HepG2 (cell line): ENCODE measurements around the gene NPC2. TPM values are rescaled to one million over a fixed set of nuclear protein-coding genes. Genes with fewer than 3 reads are reported as not detected.
A peak's percentile ranks its signal among the peaks of the same experiment; 100 is the strongest.

Experiments used
- ADNP ChIP-seq: sonication (generic); formaldehyde crosslinking; IDR thresholded peaks from 2 replicates; pipeline ENCODE4 v1.4.0; 2020; ENCODE audit warnings: missing genetic modification reagents
- AKAP8 ChIP-seq: sonication (generic); formaldehyde crosslinking; IDR thresholded peaks from 2 replicates; pipeline ENCODE4 v1.5.1; 2020; ENCODE audit warnings: mild to moderate bottlenecking, missing genetic modification reagents
- FOXO1 ChIP-seq: sonication (generic); formaldehyde crosslinking; IDR thresholded peaks from 2 replicates; pipeline ENCODE4 v1.4.0; 2020; ENCODE audit warnings: missing genetic modification reagents
- GLI4 ChIP-seq: sonication (generic); formaldehyde crosslinking; IDR thresholded peaks from 2 replicates; pipeline ENCODE4 v1.5.1; 2020; ENCODE audit warnings: missing genetic modification reagents, mild to moderate bottlenecking, moderate library complexity, borderline replicate concordance
- JARID2 ChIP-seq: sonication (generic); formaldehyde crosslinking; IDR thresholded peaks from 2 replicates; pipeline ENCODE4 v1.8.1; 2023; ENCODE audit warnings: missing genetic modification reagents, inconsistent platforms; ENCODE audit not compliant: insufficient replicate concordance
- KAT8 ChIP-seq: IDR thresholded peaks from 2 replicates; pipeline ENCODE4 v1.6.1; 2016; ENCODE audit warnings: missing genetic modification reagents, missing compliant biosample characterization
- KDM5B ChIP-seq: sonication (generic); formaldehyde crosslinking; IDR thresholded peaks from 2 replicates; pipeline ENCODE4 v1.4.0; 2020; ENCODE audit warnings: missing genetic modification reagents, mild to moderate bottlenecking, borderline replicate concordance
- NCOA2 ChIP-seq: sonication (generic); formaldehyde crosslinking; IDR thresholded peaks from 2 replicates; pipeline ENCODE4 v1.8.0; 2022; ENCODE audit warnings: inconsistent platforms
- NCOR1 ChIP-seq: fragments of 200-600 bp; sonication (generic); IDR thresholded peaks from 2 replicates; pipeline ENCODE4 v1.7.0; 2017; ENCODE audit warnings: antibody characterized with exemption, low read length, borderline replicate concordance
- POGZ ChIP-seq: sonication (generic); formaldehyde crosslinking; IDR thresholded peaks from 2 replicates; pipeline ENCODE4 v1.4.0; 2020; ENCODE audit warnings: mild to moderate bottlenecking, missing genetic modification reagents
- REPIN1 ChIP-seq: sonication (generic); formaldehyde crosslinking; IDR thresholded peaks from 2 replicates; pipeline ENCODE4 v1.8.0; 2022; ENCODE audit warnings: missing genetic modification reagents, low read depth, mild to moderate bottlenecking, borderline replicate concordance
- SPEN ChIP-seq: sonication (generic); formaldehyde crosslinking; IDR thresholded peaks from 2 replicates; pipeline ENCODE4 v1.5.1; 2020; ENCODE audit warnings: low read depth, mild to moderate bottlenecking, missing genetic modification reagents
- ZMYM3 ChIP-seq: sonication (generic); formaldehyde crosslinking; IDR thresholded peaks from 2 replicates; pipeline ENCODE4 v1.5.1; 2020; ENCODE audit warnings: mild to moderate bottlenecking, missing genetic modification reagents
- ZNF17 ChIP-seq: sonication (generic); formaldehyde crosslinking; IDR thresholded peaks from 2 replicates; pipeline ENCODE4 v1.5.0; 2020; ENCODE audit warnings: mild to moderate bottlenecking, missing genetic modification reagents
- ZNF367 ChIP-seq: sonication (generic); formaldehyde crosslinking; IDR thresholded peaks from 2 replicates; pipeline ENCODE4 v1.4.0; 2020; ENCODE audit warnings: missing genetic modification reagents, borderline replicate concordance
- polyA plus RNA-seq, 8 experiments: library from polyadenylated mRNA; depleted of rRNA in 3 of 8; stranded (reverse) in 7 of 8; unstranded in 1 of 8; fragments of >200 nt; fragmentation: Illumina TruSeq in 4 of 8; extraction: Trizol in 4 of 8; gene quantifications; 2 replicates each; pipeline versions ENCODE4 v1.2.1 to v1.2.3, GENCODE V29; 2011 to 2016; ENCODE audit warnings: low read depth in 4 of 8, missing spikeins in 1 of 8, mixed read lengths in 1 of 8; ENCODE audit not compliant: insufficient read depth in 1 of 8
- total RNA-seq, 5 experiments: library from RNA; depleted of rRNA; stranded (reverse); fragments of >200 nt; fragmentation: Illumina TruSeq; extraction: Trizol; gene quantifications; 2 replicates each; pipeline ENCODE4 v1.2.3, GENCODE V29; 2016; ENCODE audit warnings: low read depth in 1 of 5
- TF ChIP-seq, protein P1 (sequence below): fragments of 450-650 bp; IDR thresholded peaks from 2 replicates; pipeline ENCODE4 v1.6.1; 2016
- TF ChIP-seq, protein P2 (sequence below): fragments of 450-650 bp; IDR thresholded peaks from 2 replicates; pipeline ENCODE4 v1.6.1; 2017; ENCODE audit warnings: mild to moderate bottlenecking
- TF ChIP-seq, protein P3 (sequence below): sonication (generic); formaldehyde crosslinking; conservative IDR thresholded peaks from 2 replicates; pipeline ENCODE4 v1.4.0; 2020; ENCODE audit warnings: missing genetic modification reagents
- TF ChIP-seq, protein P4 (sequence below): sonication (generic); formaldehyde crosslinking; IDR thresholded peaks from 2 replicates; pipeline ENCODE4 v1.8.0; 2022; ENCODE audit warnings: missing genetic modification reagents, low read depth, mild to moderate bottlenecking, borderline replicate concordance
- TF ChIP-seq, protein P5 (sequence below): sonication (generic); formaldehyde crosslinking; IDR thresholded peaks from 2 replicates; pipeline ENCODE4 v1.4.0; 2020; ENCODE audit warnings: missing genetic modification reagents, mild to moderate bottlenecking, borderline replicate concordance

NPC2 gene
- total and polyA plus RNA-seq, 2 of the 13 experiments (the other 11 are each of a cell fraction or from before 2014, with no cell fraction given): 132 to 164 TPM

DNA sequence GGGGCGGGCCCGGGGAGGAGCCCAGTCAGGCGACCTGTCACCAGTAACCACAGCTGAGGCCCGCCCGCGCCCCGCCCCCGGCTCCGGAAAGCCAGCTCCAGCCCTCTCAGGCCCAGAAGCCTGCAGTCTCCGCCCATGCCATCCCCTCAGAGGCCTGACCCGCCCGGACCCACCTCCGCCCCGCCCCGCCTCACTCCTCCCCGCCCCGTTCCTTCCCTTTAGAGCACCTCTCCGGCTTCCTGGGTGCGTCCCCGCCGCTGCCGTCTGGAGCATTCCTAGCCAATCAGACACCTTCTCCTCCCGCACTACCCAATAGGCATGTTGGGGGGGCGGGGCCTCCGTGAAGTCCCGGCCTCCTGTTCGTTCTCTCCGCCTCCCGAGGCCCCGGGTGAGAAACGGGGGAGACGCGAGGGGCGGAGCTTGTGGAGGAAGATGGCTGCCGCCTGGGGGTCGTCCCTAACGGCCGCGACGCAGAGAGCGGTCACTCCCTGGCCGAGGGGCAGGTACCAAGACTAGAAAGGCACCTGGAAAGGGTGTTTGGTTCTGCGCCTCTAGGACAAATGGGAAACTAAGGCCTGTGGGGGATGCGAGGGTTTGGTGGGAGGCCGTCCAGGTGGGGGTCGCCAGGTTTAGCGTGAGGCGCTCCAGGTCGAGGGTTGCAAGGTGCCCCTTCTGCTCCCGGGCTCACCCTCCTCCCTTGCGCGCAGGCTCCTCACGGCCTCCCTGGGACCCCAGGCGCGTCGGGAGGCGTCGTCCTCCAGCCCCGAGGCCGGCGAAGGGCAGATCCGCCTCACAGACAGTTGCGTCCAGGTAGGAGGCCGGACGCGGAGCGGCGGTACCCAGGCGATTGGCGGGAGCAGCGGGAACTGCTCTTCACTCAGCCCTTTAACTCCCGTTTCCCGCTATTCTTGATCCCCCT lies 497 bp upstream of the NPC2 start, which contains the start of gene ISCA2 (continued):
- TF ChIP-seq, protein P1, sequence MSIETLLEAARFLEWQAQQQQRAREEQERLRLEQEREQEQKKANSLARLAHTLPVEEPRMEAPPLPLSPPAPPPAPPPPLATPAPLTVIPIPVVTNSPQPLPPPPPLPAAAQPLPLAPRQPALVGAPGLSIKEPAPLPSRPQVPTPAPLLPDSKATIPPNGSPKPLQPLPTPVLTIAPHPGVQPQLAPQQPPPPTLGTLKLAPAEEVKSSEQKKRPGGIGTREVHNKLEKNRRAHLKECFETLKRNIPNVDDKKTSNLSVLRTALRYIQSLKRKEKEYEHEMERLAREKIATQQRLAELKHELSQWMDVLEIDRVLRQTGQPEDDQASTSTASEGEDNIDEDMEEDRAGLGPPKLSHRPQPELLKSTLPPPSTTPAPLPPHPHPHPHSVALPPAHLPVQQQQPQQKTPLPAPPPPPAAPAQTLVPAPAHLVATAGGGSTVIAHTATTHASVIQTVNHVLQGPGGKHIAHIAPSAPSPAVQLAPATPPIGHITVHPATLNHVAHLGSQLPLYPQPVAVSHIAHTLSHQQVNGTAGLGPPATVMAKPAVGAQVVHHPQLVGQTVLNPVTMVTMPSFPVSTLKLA: no peak
- TF ChIP-seq NCOA2 (CRISPR knock-in tag) (no peak), ADNP (CRISPR knock-in tag) (no peak), ZNF367 (CRISPR knock-in tag) (no peak), ZNF17 (0 out of 2 replicates have a peak, but pooled peaks have one; percentile 59), JARID2 (CRISPR knock-in tag) (no peak), SPEN (CRISPR knock-in tag) (peak; percentile 54), FOXO1 (CRISPR knock-in tag) (no peak), KDM5B (peak; percentile 22; the same call in 1 of the 2 replicates), GLI4 (CRISPR knock-in tag) (no peak; the same call in 1 of the 2 replicates), NCOR1 (no peak), REPIN1 (peak; percentile 38; the same call in 1 of the 2 replicates), ZMYM3 (CRISPR knock-in tag) (no peak), KAT8 (peak; percentile 25; the same call in 1 of the 2 replicates), AKAP8 (CRISPR knock-in tag) (no peak), POGZ (peak; percentile 20; the same call in 1 of the 2 replicates)
- TF ChIP-seq, protein P2, sequence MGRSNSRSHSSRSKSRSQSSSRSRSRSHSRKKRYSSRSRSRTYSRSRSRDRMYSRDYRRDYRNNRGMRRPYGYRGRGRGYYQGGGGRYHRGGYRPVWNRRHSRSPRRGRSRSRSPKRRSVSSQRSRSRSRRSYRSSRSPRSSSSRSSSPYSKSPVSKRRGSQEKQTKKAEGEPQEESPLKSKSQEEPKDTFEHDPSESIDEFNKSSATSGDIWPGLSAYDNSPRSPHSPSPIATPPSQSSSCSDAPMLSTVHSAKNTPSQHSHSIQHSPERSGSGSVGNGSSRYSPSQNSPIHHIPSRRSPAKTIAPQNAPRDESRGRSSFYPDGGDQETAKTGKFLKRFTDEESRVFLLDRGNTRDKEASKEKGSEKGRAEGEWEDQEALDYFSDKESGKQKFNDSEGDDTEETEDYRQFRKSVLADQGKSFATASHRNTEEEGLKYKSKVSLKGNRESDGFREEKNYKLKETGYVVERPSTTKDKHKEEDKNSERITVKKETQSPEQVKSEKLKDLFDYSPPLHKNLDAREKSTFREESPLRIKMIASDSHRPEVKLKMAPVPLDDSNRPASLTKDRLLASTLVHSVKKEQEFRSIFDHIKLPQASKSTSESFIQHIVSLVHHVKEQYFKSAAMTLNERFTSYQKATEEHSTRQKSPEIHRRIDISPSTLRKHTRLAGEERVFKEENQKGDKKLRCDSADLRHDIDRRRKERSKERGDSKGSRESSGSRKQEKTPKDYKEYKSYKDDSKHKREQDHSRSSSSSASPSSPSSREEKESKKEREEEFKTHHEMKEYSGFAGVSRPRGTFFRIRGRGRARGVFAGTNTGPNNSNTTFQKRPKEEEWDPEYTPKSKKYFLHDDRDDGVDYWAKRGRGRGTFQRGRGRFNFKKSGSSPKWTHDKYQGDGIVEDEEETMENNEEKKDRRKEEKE: no peak
- TF ChIP-seq, protein P3, sequence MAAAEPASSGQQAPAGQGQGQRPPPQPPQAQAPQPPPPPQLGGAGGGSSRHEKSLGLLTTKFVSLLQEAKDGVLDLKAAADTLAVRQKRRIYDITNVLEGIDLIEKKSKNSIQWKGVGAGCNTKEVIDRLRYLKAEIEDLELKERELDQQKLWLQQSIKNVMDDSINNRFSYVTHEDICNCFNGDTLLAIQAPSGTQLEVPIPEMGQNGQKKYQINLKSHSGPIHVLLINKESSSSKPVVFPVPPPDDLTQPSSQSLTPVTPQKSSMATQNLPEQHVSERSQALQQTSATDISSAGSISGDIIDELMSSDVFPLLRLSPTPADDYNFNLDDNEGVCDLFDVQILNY (CRISPR knock-in tag): no peak
- TF ChIP-seq, protein P4, sequence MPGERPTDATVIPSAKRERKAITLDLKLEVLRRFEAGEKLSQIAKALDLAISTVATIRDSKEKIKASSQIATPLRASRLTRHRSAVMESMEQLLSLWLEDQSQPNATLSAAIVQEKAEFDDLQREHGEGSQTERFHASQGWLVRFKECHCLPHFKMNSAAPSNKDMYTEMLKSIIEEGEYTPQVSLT: no peak
- TF ChIP-seq, protein P5, sequence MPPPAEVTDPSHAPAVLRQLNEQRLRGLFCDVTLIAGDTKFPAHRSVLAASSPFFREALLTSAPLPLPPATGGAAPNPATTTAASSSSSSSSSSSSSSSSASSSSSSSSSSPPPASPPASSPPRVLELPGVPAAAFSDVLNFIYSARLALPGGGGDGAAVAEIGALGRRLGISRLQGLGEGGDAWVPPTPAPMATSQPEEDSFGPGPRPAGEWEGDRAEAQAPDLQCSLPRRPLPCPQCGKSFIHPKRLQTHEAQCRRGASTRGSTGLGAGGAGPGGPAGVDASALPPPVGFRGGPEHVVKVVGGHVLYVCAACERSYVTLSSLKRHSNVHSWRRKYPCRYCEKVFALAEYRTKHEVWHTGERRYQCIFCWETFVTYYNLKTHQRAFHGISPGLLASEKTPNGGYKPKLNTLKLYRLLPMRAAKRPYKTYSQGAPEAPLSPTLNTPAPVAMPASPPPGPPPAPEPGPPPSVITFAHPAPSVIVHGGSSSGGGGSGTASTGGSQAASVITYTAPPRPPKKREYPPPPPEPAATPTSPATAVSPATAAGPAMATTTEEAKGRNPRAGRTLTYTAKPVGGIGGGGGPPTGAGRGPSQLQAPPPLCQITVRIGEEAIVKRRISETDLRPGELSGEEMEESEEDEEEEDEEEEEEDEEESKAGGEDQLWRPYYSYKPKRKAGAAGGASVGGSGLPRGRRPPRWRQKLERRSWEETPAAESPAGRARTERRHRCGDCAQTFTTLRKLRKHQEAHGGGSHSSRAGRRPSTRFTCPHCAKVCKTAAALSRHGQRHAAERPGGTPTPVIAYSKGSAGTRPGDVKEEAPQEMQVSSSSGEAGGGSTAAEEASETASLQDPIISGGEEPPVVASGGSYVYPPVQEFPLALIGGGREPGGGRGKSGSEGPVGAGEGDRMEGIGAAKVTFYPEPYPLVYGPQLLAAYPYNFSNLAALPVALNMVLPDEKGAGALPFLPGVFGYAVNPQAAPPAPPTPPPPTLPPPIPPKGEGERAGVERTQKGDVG (CRISPR knock-in tag): no peak
